BLaER1 (cell line): ENCODE data around the gene SHANK3.
A peak's percentile ranks its signal among the peaks of the same experiment; 100 is the strongest.

Experiments
- H3K27ac ChIP-seq: shearing (Covaris generic); formaldehyde crosslinking; 2 replicates; pipeline ENCODE4 v1.8.1; 2022
- H3K27me3 ChIP-seq: shearing (Covaris generic); formaldehyde crosslinking; 2 replicates; pipeline ENCODE4 v1.8.1; 2022
- H3K36me3 ChIP-seq: shearing (Covaris generic); formaldehyde crosslinking; 2 replicates; pipeline ENCODE4 v1.8.1; 2022
- H3K4me1 ChIP-seq: shearing (Covaris generic); formaldehyde crosslinking; 2 replicates; pipeline ENCODE4 v1.8.1; 2022
- H3K4me2 ChIP-seq: shearing (Covaris generic); formaldehyde crosslinking; 2 replicates; pipeline ENCODE4 v1.8.1; 2022
- H3K4me3 ChIP-seq: shearing (Covaris generic); formaldehyde crosslinking; 2 replicates; pipeline ENCODE4 v1.8.1; 2022
- H3K9ac ChIP-seq: shearing (Covaris generic); formaldehyde crosslinking; 2 replicates; pipeline ENCODE4 v1.8.1; 2022
- H3K9me3 ChIP-seq: shearing (Covaris generic); formaldehyde crosslinking; 2 replicates; pipeline ENCODE4 v1.8.1; 2022
- H4K20me1 ChIP-seq: shearing (Covaris generic); formaldehyde crosslinking; 2 replicates; pipeline ENCODE4 v1.8.1; 2022
- Cebpa-rat ChIP-seq: shearing (Covaris generic); IDR thresholded peaks from 2 replicates; pipeline ENCODE4 v1.8.1; 2022

The SHANK3 gene

DNA sequence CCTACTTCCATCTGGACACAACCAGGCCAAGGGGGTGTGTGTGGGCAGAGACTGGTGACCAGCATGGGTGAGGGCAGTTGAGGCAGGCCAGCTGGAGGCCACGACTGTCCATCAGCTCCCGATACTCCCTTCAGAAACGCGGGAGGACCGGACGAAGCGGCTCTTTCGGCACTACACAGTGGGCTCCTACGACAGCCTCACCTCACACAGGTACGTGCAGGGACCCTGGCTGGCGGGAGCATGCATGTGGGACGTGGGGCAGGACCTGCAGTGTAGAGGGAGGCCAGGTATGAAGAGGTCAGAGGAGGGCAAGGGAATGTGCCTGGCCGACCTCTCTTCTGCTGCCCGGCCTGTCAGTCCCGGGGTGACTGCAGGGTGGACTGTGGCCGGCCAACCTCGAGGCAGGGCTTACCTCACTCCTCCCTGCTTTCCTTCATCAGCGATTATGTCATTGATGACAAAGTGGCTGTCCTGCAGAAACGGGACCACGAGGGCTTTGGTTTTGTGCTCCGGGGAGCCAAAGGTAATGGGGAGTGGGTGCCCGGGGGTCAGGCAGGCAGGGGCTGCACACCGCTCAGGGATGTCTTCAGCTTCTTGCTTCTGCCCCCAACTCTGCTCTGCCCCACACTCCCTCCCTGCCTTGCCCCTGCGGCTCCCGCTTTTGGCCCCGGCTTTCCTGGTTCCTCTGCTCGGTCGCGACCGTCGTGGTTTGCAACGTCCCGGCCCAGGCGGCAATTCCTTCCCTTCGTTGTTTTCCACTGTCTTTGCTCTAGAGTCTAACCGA lies 31.3 kb downstream of the SHANK3 start:
- Histone ChIP-seq H3K36me3 (peaks cover 93% of the 10 kb centered on the region), H4K20me1 (peaks cover 58% of the 10 kb centered on the region), H3K27me3 (no peaks in the 10 kb centered on the region), H3K9me3 (no peaks in the 10 kb centered on the region), H3K27ac (no peak overlapping the region), H3K4me1 (no peaks in the 10 kb centered on the region), H3K4me3 (no peak overlapping the region), H3K9ac (no peak overlapping the region), H3K4me2 (no peak overlapping the region)
- no peak for TF ChIP-seq Cebpa-rat

DNA sequence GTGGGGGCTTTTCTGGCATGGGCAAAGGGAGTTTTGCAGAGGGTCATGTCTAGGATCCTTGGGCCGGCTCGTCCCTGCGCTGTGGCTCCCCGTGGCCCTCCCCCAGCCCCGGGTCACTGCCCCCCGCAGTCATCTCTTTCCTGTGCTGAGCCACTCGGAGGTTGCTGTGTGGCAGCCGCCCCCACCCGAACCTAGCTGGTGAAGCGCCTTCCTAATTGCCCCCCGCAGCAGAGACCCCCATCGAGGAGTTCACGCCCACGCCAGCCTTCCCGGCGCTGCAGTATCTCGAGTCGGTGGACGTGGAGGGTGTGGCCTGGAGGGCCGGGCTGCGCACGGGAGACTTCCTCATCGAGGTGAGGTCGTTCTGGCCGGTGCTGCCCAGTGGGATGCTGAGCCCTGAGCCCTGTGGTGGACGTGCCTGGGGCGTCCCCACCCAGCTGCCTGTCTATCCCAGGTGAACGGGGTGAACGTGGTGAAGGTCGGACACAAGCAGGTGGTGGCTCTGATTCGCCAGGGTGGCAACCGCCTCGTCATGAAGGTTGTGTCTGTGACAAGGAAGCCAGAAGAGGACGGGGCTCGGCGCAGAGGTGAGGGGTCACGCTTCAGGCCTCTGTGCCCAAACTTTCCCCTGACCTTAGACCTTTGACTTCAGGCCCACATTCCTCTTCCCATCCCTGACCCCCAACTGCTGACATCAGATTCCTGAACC lies 32.0 kb downstream of the SHANK3 start:
- Histone ChIP-seq H3K4me3 (no peak overlapping the region), H3K9me3 (no peaks in the 10 kb centered on the region), H3K4me1 (no peaks in the 10 kb centered on the region), H3K36me3 (peaks cover 93% of the 10 kb centered on the region), H4K20me1 (peaks cover 51% of the 10 kb centered on the region), H3K9ac (no peak overlapping the region), H3K4me2 (no peak overlapping the region), H3K27ac (no peak overlapping the region), H3K27me3 (no peaks in the 10 kb centered on the region)
- TF ChIP-seq Cebpa-rat = no peak

DNA sequence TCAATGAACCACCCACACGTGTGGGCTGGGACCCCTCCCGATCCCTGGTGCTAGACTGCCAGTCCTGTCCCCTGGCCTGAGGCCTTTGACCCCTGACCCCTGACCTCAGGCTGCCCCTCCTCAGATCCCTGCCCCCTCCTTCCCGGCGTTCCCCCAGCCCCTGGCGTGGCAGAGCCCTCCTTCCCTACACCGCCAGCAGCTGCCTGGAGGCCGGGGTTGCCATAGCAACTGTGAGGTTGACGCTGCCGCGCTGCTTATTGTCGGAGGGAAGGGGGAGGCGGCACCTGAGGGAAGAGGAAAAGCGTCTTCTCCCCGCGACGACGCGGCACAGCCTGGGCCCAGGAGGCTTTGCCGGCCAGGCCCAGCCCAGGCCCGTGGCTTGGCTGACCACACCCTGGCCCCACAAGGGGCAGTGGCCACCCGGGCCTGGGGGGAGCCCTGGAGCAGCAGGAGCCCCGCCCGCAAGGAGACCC lies 32.6 kb downstream of the SHANK3 start:
- no peak overlapping the region for H3K4me3 ChIP-seq
- no peak for TF ChIP-seq Cebpa-rat
- H3K9ac ChIP-seq = no peak overlapping the region
- no peaks in the 10 kb centered on the region for H3K27me3 ChIP-seq
- H3K4me2 ChIP-seq = no peak overlapping the region
- no peak overlapping the region for H3K27ac ChIP-seq
- peaks cover 93% of the 10 kb centered on the region for H3K36me3 ChIP-seq
- H3K9me3 ChIP-seq = no peaks in the 10 kb centered on the region
- no peaks in the 10 kb centered on the region for H3K4me1 ChIP-seq
- peaks cover 45% of the 10 kb centered on the region for H4K20me1 ChIP-seq

DNA sequence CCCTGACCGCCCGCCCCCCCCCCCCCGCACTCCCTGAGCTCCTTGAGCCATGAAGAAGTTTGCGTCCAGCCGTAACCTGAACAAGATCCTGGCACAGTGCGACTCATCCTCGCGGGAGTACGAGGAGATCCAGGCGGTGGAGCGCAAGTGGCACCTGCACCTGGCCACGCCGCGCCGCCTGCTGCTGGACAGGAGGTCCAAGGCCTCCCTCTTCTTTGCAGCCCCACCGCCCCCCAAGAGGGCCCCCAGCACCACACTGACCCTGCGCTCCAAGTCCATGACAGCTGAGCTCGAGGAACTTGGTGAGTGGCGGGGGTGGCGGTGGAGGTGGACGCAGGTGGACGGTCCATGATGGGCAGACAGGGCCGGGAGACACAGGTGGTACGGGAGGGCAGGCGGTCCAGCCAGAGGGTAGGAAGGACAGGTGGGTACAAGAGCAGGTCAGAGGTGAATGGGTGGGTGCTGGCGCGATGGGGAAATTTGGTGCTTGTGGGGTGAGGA lies 33.3 kb downstream of the SHANK3 start:
- Histone ChIP-seq H3K9me3 (no peaks in the 10 kb centered on the region), H3K27ac (no peak overlapping the region), H3K4me1 (peaks cover 3% of the 10 kb centered on the region), H4K20me1 (peaks cover 39% of the 10 kb centered on the region), H3K27me3 (no peaks in the 10 kb centered on the region), H3K4me2 (no peak overlapping the region), H3K36me3 (peaks cover 93% of the 10 kb centered on the region), H3K9ac (no peak overlapping the region), H3K4me3 (no peak overlapping the region)
- TF ChIP-seq Cebpa-rat = no peak

DNA sequence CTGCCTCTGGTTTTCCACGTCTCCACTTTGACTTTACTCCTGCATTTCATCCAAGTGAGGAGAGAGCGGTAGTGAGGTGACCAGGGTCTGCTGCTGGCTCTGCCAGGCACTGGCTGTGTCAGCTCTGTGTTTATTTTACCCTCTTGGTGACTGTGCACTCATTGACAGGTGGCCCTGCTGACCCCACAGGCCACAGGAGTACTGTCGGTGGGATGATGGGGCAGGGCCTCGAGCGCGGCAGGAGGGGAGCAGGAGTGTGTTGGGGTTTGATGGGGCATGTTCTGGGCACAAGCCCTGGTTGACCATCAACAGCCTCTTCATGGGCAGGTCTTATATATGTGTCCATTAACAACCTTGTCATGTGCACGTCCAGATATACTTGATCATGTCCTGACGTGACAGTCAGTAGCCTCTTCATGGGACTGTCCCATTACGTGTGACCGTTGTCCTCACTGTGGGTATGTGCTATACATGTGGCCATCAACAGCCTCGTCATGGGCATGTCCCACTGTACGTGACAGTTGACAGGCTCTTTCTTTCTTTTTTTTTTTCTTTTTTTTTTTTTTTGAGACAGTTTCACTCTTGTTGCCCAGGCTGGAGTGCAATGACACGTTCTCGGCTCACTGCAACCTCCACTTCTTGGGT lies 34.0 kb downstream of the SHANK3 start:
- Histone ChIP-seq H3K36me3 (peaks cover 89% of the 10 kb centered on the region), H3K27ac (no peak overlapping the region), H3K27me3 (no peaks in the 10 kb centered on the region), H3K4me3 (no peak overlapping the region), H4K20me1 (peaks cover 33% of the 10 kb centered on the region), H3K4me2 (no peak overlapping the region), H3K9me3 (no peaks in the 10 kb centered on the region), H3K9ac (no peak overlapping the region), H3K4me1 (peaks cover 10% of the 10 kb centered on the region)
- no peak for TF ChIP-seq Cebpa-rat

DNA sequence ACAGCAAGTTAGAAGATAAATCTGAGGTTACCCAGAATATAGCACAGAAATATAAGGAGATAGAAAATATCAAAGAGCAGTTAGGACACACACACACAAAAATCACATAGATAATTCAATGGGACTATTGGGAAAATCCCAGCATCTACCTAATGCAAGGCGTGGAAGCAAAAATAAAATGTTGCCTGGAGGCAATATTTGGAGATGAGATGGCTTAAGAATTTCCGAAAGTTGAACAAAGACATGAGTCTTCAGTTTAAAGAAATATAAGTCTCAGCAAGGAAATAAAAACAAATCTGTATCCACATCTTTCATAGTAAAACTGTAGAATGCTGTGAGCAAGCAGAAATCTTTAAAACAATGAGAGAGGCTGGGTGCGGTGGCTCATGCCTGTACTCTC lies 35.9 kb downstream of the SHANK3 start:
- peaks cover 70% of the 10 kb centered on the region for H3K36me3 ChIP-seq

DNA sequence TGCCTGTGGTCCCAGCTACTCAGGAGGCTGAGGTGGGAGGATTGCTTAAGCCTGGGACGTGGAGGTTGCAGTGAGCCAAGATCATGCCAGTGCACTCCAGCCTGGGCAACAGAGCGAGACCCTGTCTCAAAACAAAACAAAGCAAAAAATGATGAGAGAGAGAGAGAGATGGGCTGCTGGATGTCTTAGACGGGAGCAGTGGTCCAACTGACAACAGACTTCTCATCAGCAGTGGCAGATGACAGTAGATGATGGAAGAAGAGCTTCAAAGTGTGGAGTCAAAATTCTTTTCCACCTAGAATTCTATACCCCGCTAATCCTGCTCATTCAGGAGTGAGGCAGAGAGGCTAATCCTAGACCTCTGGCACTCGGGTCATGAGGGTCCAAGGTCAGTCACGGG lies 36.4 kb downstream of the SHANK3 start:
- TF ChIP-seq Cebpa-rat = no peak
- Histone ChIP-seq H3K9ac (no peak overlapping the region), H3K4me1 (peaks cover 34% of the 10 kb centered on the region), H3K4me3 (no peak overlapping the region), H3K36me3 (peaks cover 65% of the 10 kb centered on the region), H3K27ac (no peak overlapping the region), H3K9me3 (no peaks in the 10 kb centered on the region), H3K4me2 (no peak overlapping the region), H4K20me1 (peaks cover 15% of the 10 kb centered on the region), H3K27me3 (no peaks in the 10 kb centered on the region)

More for the DNA sequence above, 35.9 kb downstream of the SHANK3 start:
- Histone ChIP-seq H3K9ac (no peak overlapping the region), H3K27me3 (no peaks in the 10 kb centered on the region), H3K27ac (no peak overlapping the region), H4K20me1 (peaks cover 20% of the 10 kb centered on the region), H3K9me3 (no peaks in the 10 kb centered on the region), H3K4me1 (peaks cover 29% of the 10 kb centered on the region), H3K4me3 (no peak overlapping the region), H3K4me2 (no peak overlapping the region)
- TF ChIP-seq Cebpa-rat = no peak

DNA sequence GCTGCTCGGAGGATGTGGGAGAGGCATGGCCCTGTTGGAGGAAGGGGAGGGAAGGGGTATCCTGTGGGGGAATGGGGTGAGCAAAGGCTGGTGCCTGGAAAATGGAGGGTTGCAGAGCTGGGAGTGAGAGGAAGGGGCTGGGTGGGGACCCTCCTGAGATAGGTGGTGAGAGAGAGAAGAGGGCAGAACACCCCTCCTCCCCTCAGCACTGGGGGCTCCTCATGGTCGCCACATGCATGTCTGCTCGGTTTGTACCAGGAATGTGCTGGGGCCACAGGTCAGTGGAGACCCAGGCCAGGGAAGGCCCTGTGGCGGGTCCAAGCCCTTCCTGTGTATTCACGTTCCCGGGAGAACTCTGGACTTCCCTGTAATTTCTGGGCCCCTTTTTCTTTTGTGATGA lies 37.6 kb downstream of the SHANK3 start:
- no peaks in the 10 kb centered on the region for H3K27me3 ChIP-seq
- no peak overlapping the region for H3K4me2 ChIP-seq
- H3K9me3 ChIP-seq = no peaks in the 10 kb centered on the region
- no peak overlapping the region for H3K4me3 ChIP-seq
- no peak for TF ChIP-seq Cebpa-rat
- peaks cover 39% of the 10 kb centered on the region for H3K4me1 ChIP-seq
- H3K27ac ChIP-seq = 0 out of 2 replicates have a peak overlapping the region, but pooled peaks have one; percentile 44
- peaks cover 12% of the 10 kb centered on the region; the same call in 1 of the 2 replicates for H4K20me1 ChIP-seq
- H3K9ac ChIP-seq = no peak overlapping the region
- H3K36me3 ChIP-seq = peaks cover 58% of the 10 kb centered on the region

DNA sequence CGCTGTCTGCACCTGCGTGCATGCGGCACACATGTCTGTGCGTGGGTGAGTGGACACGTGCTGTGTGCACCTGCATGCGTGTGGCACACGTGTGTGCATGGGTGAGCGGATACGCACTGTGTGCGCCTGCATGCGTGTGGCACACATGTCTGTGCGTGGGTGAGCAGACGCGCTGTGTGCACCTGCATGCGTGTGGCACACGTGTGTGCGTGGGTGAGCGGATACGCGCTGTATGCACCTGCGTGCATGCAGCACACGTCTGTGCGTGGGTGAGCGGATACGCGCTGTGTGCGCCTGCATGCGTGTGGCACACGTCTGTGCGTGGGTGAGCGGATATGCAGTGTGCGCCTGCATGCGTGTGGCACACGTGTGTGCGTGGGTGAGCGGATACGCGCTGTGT lies 38.3 kb downstream of the SHANK3 start:
- no peak overlapping the region for H3K9ac ChIP-seq
- TF ChIP-seq Cebpa-rat = no peak
- H3K9me3 ChIP-seq = no peaks in the 10 kb centered on the region
- peaks cover 57% of the 10 kb centered on the region for H3K36me3 ChIP-seq
- H3K4me1 ChIP-seq = peaks cover 39% of the 10 kb centered on the region
- no peak overlapping the region for H3K4me3 ChIP-seq
- H3K27me3 ChIP-seq = no peaks in the 10 kb centered on the region
- H3K27ac ChIP-seq = no peak overlapping the region
- peaks cover 12% of the 10 kb centered on the region; the same call in 1 of the 2 replicates for H4K20me1 ChIP-seq
- H3K4me2 ChIP-seq = peak overlapping the region; percentile 78
